ENCODE results near the gene MYO6.

MYO6 gene

DNA sequence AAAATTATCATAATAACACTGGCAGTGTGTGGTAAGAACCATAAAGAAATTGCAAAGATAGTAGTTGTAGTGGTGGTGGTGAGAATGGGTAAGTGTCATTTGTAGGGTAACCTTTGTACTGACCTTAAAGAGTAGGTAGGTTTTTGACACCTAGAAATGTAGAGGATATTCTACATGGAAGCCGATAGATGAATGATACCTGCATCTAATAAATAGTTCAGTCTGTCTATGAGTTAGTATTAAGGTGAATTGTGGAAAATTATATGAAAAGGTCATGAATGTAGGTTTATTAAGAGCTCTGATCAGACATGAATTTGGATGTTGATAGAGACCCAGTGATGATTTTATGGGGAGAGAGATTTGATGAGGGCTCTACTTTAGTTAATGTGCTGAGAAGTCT lies 78.1 kb downstream of the MYO6 start:
- Histone ChIP-seq H3K4me1 (ENCODE audit: control insufficient read depth, insufficient read depth, low read length) (no peaks in the 10 kb centered on the region), H3K9me3 (ENCODE audit: control insufficient read depth in 2 of 2, low read length in 2 of 2) (no peaks in the 10 kb centered on the region)

DNA sequence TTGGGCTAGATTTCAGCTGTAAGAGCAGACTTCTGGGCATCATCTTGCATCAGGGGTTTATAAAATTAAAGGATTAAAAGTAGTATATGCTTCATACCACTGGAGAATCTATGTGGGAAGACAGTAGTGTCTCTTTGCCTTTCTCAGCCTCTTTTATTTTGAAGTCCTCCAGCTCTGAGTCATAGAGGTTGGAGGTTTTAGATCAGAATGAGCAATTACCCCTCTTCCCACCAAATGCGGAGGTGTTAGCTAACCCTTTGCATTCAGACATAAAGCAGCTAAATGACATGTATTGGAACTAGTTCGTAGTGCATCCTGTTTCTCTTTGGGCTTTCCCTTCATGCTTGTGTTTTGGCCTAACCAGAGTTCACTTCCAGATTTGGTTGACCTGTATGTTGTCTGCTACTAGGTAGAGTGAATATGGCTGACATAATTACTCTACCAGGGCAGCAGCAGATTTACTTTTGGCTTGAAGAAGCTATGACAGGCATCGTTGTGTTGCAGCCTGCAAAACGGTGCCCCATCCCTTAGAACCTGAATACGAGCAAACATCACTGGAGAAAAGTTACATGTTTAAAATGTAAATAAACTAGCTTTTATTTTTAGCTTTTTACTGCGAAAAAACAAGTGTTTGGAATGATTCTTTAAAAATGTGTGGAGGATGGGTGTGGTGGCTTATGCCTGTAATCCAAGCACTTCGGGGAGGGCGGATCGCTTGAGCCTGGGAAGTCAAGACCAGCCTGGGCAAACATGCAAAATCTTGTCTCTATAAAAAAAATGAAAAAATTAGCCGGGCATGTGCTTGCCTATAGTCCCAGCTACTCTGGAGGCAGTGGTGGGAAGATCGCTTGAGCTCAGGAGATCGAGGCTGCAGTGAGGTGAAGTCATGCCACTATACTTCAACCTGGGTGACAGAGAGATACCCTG lies 82.2 kb downstream of the MYO6 start:
- Histone ChIP-seq H3K36me3 (ENCODE audit: control insufficient read depth in 2 of 2, insufficient read depth in 2 of 2, low read length in 2 of 2) (peaks cover 0 to 8% of the 10 kb centered on the region in 2 donors), H3K9ac (ENCODE audit: low read length in 2 of 2) (no peak overlapping the region), H3K4me1 (ENCODE audit: control insufficient read depth, insufficient read depth, low read length) (no peaks in the 10 kb centered on the region), H3K27ac (ENCODE audit: low read length) (no peak overlapping the region), H3K27me3 (ENCODE audit: control insufficient read depth in 1 of 2, insufficient read depth in 2 of 2, low read length in 2 of 2) (no peaks in the 10 kb centered on the region), H3K9me3 (ENCODE audit: control insufficient read depth in 2 of 2, low read length in 2 of 2) (no peaks in the 10 kb centered on the region), H3K4me3 (ENCODE audit: low read length in 2 of 2) (no peak overlapping the region)

More for the DNA sequence above, 78.1 kb downstream of the MYO6 start:
- Histone ChIP-seq H3K9ac (ENCODE audit: low read length in 2 of 2) (no peak overlapping the region), H3K27me3 (ENCODE audit: control insufficient read depth in 1 of 2, insufficient read depth in 2 of 2, low read length in 2 of 2) (no peaks in the 10 kb centered on the region), H3K27ac (ENCODE audit: low read length) (no peak overlapping the region), H3K4me3 (ENCODE audit: low read length in 2 of 2) (no peak overlapping the region), H3K36me3 (ENCODE audit: control insufficient read depth in 2 of 2, insufficient read depth in 2 of 2, low read length in 2 of 2) (peaks cover 0 to 4% of the 10 kb centered on the region in 2 donors)

DNA sequence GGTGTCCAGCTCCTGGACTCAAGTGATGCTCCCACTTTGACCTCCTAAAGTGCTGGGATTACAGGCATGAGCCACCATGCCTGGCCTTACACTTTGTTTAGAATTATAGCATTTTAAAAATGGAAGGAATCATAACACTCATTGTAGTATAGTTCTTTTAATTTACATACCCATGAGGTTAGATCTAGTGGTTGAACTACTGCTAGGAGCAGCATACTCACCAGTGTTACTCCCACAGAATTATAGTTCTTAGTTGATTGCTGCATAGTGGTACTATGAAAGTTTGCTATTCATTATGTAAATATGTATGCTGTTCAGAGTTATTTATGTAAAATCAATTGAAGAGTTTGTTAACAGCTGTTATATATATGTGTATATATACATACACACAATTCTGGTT lies 85.4 kb downstream of the MYO6 start:
- Histone ChIP-seq H3K9me3 (ENCODE audit: control insufficient read depth in 2 of 2, low read length in 2 of 2) (no peaks in the 10 kb centered on the region), H3K27ac (ENCODE audit: low read length) (no peak overlapping the region), H3K9ac (ENCODE audit: low read length in 2 of 2) (no peak overlapping the region), H3K4me1 (ENCODE audit: control insufficient read depth, insufficient read depth, low read length) (no peaks in the 10 kb centered on the region), H3K27me3 (ENCODE audit: control insufficient read depth in 1 of 2, insufficient read depth in 2 of 2, low read length in 2 of 2) (no peaks in the 10 kb centered on the region), H3K4me3 (ENCODE audit: low read length in 2 of 2) (no peak overlapping the region), H3K36me3 (ENCODE audit: control insufficient read depth in 2 of 2, insufficient read depth in 2 of 2, low read length in 2 of 2) (peaks cover 0 to 10% of the 10 kb centered on the region in 2 donors)

DNA sequence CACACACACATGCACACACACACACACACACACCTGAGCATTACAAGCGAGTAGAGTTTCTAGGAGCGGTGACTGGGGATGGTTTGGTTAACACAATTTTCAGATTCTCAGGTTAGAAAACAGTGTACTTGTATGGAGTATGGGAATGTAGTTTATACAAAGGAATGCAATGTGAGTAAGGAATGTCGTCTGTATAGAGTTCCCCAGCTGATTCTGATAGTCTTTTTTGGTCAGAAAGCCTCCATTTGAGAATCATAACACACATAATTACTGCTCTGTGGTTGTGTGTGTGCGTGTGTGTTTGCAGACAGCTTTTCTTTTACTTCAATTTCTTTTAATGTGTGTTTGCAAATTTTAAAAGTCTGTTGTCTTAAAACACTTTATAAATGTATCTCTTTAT lies 93.2 kb downstream of the MYO6 start:
- Histone ChIP-seq H3K4me1 (ENCODE audit: control insufficient read depth, insufficient read depth, low read length) (no peaks in the 10 kb centered on the region), H3K27ac (ENCODE audit: low read length) (no peak overlapping the region), H3K27me3 (ENCODE audit: control insufficient read depth in 1 of 2, insufficient read depth in 2 of 2, low read length in 2 of 2) (no peaks in the 10 kb centered on the region), H3K9me3 (ENCODE audit: control insufficient read depth in 2 of 2, low read length in 2 of 2) (no peaks in the 10 kb centered on the region), H3K36me3 (ENCODE audit: control insufficient read depth in 2 of 2, insufficient read depth in 2 of 2, low read length in 2 of 2) (peaks cover 5% of the 10 kb centered on the region in 2 donors), H3K4me3 (ENCODE audit: low read length in 2 of 2) (no peak overlapping the region), H3K9ac (ENCODE audit: low read length in 2 of 2) (no peak overlapping the region)

DNA sequence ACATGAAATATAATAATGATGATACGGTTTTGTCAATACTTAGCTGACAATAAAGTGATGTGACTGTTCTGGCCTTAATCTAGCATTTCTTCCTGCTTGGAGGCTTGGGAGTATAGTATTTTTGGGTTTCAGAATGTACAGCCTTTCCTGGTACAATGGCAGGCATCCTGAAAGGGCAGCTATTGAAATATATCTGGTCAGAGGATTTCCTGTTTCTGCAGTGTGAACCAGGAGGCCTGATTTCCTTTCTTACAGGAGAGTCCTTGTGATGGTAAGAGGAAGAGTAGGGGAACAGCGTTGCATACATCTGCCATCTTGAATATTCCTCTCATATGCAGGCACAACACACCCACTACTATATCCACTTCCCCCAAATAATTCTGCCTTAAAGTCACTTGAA lies 93.7 kb downstream of the MYO6 start:
- no peaks in the 10 kb centered on the region for H3K9me3 ChIP-seq (ENCODE audit: control insufficient read depth in 2 of 2, low read length in 2 of 2)
- H3K36me3 ChIP-seq (ENCODE audit: control insufficient read depth in 2 of 2, insufficient read depth in 2 of 2, low read length in 2 of 2), result peaks cover 3 to 5% of the 10 kb centered on the region in 2 donors
- no peak overlapping the region for H3K9ac ChIP-seq (ENCODE audit: low read length in 2 of 2)
- H3K4me1 ChIP-seq (ENCODE audit: control insufficient read depth, insufficient read depth, low read length), result no peaks in the 10 kb centered on the region
- H3K27ac ChIP-seq (ENCODE audit: low read length), result no peak overlapping the region
- no peak overlapping the region for H3K4me3 ChIP-seq (ENCODE audit: low read length in 2 of 2)
- no peaks in the 10 kb centered on the region for H3K27me3 ChIP-seq (ENCODE audit: control insufficient read depth in 1 of 2, insufficient read depth in 2 of 2, low read length in 2 of 2)

DNA sequence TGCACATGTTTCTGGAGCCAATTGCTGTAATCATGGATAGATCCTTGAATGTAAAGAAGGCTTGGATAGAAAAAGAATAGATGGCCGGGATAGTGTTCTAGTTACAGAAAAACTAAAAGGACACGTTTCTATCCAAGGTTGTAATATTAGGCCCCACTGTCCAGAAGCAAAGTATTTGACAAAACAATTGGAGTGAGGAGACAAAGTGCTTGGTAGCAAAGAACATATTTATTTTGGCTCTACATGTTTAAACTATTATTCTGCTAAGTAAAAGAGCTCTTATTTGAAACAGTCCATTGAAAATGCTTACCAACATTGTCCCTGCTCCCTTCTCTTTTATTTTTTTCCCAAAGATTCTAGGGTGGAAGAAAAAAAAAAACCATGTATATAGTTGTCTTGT lies 94.4 kb downstream of the MYO6 start:
- no peak overlapping the region for H3K9ac ChIP-seq (ENCODE audit: low read length in 2 of 2)
- H3K27me3 ChIP-seq (ENCODE audit: control insufficient read depth in 1 of 2, insufficient read depth in 2 of 2, low read length in 2 of 2), result no peaks in the 10 kb centered on the region
- H3K4me3 ChIP-seq (ENCODE audit: low read length in 2 of 2), result no peak overlapping the region
- no peaks in the 10 kb centered on the region for H3K4me1 ChIP-seq (ENCODE audit: control insufficient read depth, insufficient read depth, low read length)
- no peaks in the 10 kb centered on the region for H3K9me3 ChIP-seq (ENCODE audit: control insufficient read depth in 2 of 2, low read length in 2 of 2)
- peaks cover 3 to 5% of the 10 kb centered on the region in 2 donors for H3K36me3 ChIP-seq (ENCODE audit: control insufficient read depth in 2 of 2, insufficient read depth in 2 of 2, low read length in 2 of 2)
- no peak overlapping the region for H3K27ac ChIP-seq (ENCODE audit: low read length)

DNA sequence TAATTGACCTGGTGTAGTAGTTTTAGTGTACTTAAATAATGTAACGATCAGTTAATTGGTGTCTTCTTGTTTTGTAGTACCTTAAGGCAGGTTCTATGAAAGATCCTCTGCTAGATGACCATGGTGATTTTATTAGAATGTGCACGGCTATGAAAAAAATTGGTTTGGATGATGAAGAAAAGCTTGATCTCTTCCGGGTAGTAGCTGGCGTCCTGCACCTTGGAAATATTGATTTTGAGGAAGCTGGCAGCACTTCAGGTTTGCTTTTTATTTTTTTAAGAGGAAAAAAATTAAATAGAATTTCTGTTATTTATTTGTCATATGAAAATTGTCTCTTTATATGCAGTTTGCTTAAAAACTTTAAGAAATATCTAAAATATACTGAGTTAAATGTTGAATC lies 99.2 kb downstream of the MYO6 start:
- Histone ChIP-seq H3K4me3 (ENCODE audit: low read length in 2 of 2) (no peak overlapping the region), H3K9me3 (ENCODE audit: control insufficient read depth in 2 of 2, low read length in 2 of 2) (no peaks in the 10 kb centered on the region), H3K9ac (ENCODE audit: low read length in 2 of 2) (no peak overlapping the region), H3K4me1 (ENCODE audit: control insufficient read depth, insufficient read depth, low read length) (no peaks in the 10 kb centered on the region), H3K27me3 (ENCODE audit: control insufficient read depth in 1 of 2, insufficient read depth in 2 of 2, low read length in 2 of 2) (no peaks in the 10 kb centered on the region), H3K27ac (ENCODE audit: low read length) (no peak overlapping the region), H3K36me3 (ENCODE audit: control insufficient read depth in 2 of 2, insufficient read depth in 2 of 2, low read length in 2 of 2) (peaks cover 2 to 3% of the 10 kb centered on the region in 2 donors)

DNA sequence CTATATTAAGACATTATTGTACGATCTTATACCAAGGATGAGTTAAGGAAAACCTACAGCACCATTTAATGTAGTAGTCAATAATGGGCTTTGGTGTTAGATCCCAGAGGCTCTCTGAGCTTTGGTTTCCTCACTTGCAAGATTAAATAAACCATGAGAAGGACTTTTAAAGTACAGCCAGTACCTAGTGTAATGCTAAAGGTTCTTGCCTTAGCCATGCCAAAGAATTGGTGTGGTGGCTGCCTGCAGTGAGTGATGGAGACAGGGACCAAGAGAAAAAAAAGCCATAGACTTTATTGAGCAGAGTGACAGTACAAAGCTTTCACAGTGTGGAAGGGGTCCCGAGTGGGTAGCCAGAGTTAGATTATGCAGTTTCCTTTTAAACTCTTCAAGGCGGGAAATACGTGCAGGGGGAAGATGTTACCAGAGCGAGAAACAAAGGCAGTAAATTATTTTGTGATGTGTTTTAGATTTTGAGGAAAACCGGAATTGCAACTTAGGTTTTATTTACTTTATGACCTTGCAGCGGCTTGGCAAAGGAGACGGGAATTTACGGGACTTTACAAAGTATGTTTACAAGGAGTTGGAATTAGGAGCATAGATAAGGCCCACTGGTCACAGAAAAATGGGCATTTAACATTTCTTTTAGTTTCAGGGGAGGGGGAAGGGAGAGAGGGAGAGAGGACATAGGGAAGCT lies 100.4 kb downstream of the MYO6 start:
- H3K9me3 ChIP-seq (ENCODE audit: control insufficient read depth in 2 of 2, low read length in 2 of 2), result no peaks in the 10 kb centered on the region
- no peak overlapping the region for H3K9ac ChIP-seq (ENCODE audit: low read length in 2 of 2)
- H3K27ac ChIP-seq (ENCODE audit: low read length), result no peak overlapping the region
- H3K36me3 ChIP-seq (ENCODE audit: control insufficient read depth in 2 of 2, insufficient read depth in 2 of 2, low read length in 2 of 2), result peaks cover 2 to 3% of the 10 kb centered on the region in 2 donors
- no peak overlapping the region for H3K4me3 ChIP-seq (ENCODE audit: low read length in 2 of 2)
- H3K27me3 ChIP-seq (ENCODE audit: control insufficient read depth in 1 of 2, insufficient read depth in 2 of 2, low read length in 2 of 2), result no peaks in the 10 kb centered on the region
- H3K4me1 ChIP-seq (ENCODE audit: control insufficient read depth, insufficient read depth, low read length), result no peaks in the 10 kb centered on the region

DNA sequence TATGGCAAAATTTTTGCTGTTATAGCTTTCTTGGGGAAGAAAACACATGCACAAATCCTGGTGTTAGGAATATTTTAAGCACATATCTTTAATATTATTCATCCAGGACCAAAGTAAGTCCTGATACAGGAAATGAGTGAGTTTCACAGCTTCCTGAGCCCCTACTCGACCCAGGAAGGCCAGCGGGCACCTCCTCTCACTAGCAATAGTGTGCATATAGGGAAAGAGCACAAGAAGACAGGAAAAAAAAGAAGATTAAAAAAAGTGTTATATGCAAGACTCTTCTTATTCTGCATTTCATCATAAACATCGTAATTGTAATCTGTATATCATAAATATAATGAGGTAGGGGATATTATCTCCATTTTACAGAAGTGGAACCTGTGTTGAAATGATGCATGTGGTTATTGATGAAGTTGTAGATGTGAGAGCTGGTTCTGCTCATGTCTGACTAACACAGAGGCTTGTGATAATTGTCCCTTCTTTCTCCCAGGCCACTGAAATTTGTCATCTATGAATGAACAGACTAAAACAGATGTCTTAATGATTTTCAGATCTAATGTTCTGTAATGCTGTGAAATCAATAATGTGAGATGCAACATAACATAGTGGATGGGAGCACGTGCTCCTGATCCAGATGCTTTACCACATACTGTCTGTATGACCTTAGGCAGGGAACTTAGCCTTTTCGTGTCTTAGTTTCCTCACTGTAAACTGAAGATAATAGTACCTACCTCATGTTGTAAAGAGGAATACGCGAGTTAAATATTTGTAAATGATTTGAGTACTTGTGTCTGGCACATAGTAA lies 101.2 kb downstream of the MYO6 start:
- Histone ChIP-seq H3K27me3 (ENCODE audit: control insufficient read depth in 1 of 2, insufficient read depth in 2 of 2, low read length in 2 of 2) (no peaks in the 10 kb centered on the region), H3K4me3 (ENCODE audit: low read length in 2 of 2) (no peak overlapping the region), H3K9me3 (ENCODE audit: control insufficient read depth in 2 of 2, low read length in 2 of 2) (no peaks in the 10 kb centered on the region), H3K9ac (ENCODE audit: low read length in 2 of 2) (no peak overlapping the region), H3K27ac (ENCODE audit: low read length) (no peak overlapping the region), H3K36me3 (ENCODE audit: control insufficient read depth in 2 of 2, insufficient read depth in 2 of 2, low read length in 2 of 2) (peaks cover 2 to 3% of the 10 kb centered on the region in 2 donors), H3K4me1 (ENCODE audit: control insufficient read depth, insufficient read depth, low read length) (no peaks in the 10 kb centered on the region)

DNA sequence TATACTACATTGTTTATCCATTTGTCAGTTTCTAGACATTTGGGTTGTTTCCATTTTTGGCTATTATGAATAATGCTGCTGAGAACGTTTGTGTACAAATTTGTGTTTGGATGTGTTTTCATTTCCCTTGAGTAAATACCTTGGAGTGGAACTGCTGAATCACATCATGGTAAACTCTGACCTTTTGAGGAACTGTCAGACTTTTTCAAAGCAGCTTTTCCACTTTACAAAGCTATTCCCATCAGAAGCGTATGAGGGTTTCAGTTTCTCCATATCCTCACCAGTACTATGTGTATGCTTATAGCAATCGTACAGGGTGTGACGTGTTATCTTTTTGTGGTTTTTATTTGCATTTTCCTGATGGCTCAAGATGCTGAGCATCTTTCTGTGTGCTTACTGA lies 103.7 kb downstream of the MYO6 start:
- Histone ChIP-seq H3K4me1 (ENCODE audit: control insufficient read depth, insufficient read depth, low read length) (no peaks in the 10 kb centered on the region), H3K36me3 (ENCODE audit: control insufficient read depth in 2 of 2, insufficient read depth in 2 of 2, low read length in 2 of 2) (peaks cover 3 to 4% of the 10 kb centered on the region in 2 donors), H3K27ac (ENCODE audit: low read length) (no peak overlapping the region), H3K27me3 (ENCODE audit: control insufficient read depth in 1 of 2, insufficient read depth in 2 of 2, low read length in 2 of 2) (no peaks in the 10 kb centered on the region), H3K4me3 (ENCODE audit: low read length in 2 of 2) (no peak overlapping the region), H3K9me3 (ENCODE audit: control insufficient read depth in 2 of 2, low read length in 2 of 2) (no peaks in the 10 kb centered on the region), H3K9ac (ENCODE audit: low read length in 2 of 2) (no peak overlapping the region)

Measured in stomach smooth muscle (tissue), 2 donors.